ENCODE data around the gene RASAL2. TPM values are rescaled to one million over a fixed set of nuclear protein-coding genes. Genes with fewer than 3 reads are reported as not detected.
"Not testable (repeated sequence)": the region's sequence is repeated elsewhere in the genome, so short reads cannot be mapped to it uniquely, and the experiment has no call there.

The RASAL2 gene
- total and polyA plus RNA-seq, 4 donors, result 21.6 to 32.6 (median 28.7) TPM

DNA sequence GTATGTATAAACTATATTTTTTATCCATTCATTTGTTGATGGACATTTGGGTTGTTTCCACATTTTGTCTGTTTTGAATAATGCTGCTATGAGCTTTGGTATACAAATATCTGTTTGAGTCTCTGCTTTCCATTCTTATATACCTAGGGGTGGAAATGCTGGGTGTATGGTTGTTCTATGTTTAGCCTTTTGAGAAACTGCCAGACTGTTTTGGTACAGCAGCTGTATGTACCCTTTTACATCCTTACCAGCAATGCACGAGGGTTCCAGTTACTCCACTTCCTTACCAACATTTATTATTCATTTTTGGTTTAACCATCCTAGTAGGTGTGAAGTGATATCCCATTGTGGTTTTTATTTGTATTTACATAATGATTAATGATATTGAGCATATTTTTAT lies 13.9 kb downstream of the RASAL2 start:
- H3K4me1 ChIP-seq (ENCODE audit: control insufficient read depth, insufficient read depth, low read length), result no peaks in the 10 kb centered on the region

DNA sequence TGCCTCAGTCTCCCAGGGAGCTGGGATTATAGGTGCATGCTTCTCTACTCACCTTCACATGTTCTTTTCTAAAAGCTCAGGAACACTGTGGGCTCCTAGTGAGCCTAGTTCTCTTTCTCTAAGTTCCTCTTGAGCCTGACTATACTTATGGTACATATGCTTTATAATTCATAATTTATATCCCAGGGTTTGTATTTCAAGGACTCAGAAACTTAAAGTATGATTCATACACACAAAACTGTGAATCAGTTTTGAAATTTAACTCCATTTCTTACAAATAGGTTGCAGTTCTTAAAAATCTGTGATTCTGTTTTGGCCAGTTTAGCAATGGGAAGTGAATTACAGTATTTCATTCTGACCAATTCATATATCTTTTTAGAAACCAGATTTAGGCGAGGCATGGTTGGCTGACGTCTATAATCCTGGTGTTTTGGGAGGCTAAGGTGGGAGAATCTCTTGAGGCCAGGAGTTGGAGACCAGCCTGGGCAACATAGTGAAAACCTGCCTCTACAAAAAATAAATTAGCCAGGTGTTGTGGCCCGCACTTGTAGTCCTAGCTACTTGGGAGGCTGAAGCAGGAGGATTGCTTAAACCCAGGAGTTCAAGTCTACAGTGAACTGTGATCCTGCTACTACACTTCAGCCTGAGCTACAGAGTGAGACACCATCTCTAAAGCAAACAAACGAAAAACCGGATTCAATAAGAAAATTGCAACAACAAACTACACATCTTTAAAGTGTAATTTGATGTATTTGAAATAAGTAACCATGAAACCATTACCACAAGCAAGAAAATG lies 15.6 kb downstream of the RASAL2 start:
- 83% methylated on average over 1 of the region's 5 CpGs for WGBS (ENCODE audit: insufficient coverage)
- Histone ChIP-seq H3K4me3 (ENCODE audit: low read depth, low read length) (no peak overlapping the region), H3K27me3 (ENCODE audit: control insufficient read depth, insufficient read depth, low read length) (no peaks in the 10 kb centered on the region), H3K27ac (ENCODE audit: low read depth, low read length) (no peak overlapping the region), H3K9me3 (ENCODE audit: control insufficient read depth, insufficient read depth, low read length) (no peaks in the 10 kb centered on the region), H3K4me1 (ENCODE audit: control insufficient read depth, insufficient read depth, low read length) (no peaks in the 10 kb centered on the region), H3K36me3 (ENCODE audit: control insufficient read depth, insufficient read depth, low read length) (no peaks in the 10 kb centered on the region)
- no peak for DNase-seq (ENCODE audit: low read depth in 4 of 6, low spot score in 6 of 6)

More for the DNA sequence above, 13.9 kb downstream of the RASAL2 start:
- Histone ChIP-seq H3K27ac (ENCODE audit: low read depth, low read length) (no peak overlapping the region), H3K36me3 (ENCODE audit: control insufficient read depth, insufficient read depth, low read length) (no peaks in the 10 kb centered on the region), H3K9me3 (ENCODE audit: control insufficient read depth, insufficient read depth, low read length) (no peaks in the 10 kb centered on the region), H3K27me3 (ENCODE audit: control insufficient read depth, insufficient read depth, low read length) (no peaks in the 10 kb centered on the region), H3K4me3 (ENCODE audit: low read depth, low read length) (no peak overlapping the region)
- no CpG with 5 or more reads among the region's 1 CpG for whole genome bisulfite sequencing (ENCODE audit: insufficient coverage)
- no peak for DNase-seq (ENCODE audit: low read depth in 4 of 6, low spot score in 6 of 6)

- DNase-seq (ENCODE audit: low read depth in 4 of 6, low spot score in 6 of 6), result no peak
- Histone ChIP-seq H3K9me3 (ENCODE audit: control insufficient read depth, insufficient read depth, low read length) (no peaks in the 10 kb centered on the region), H3K4me1 (ENCODE audit: control insufficient read depth, insufficient read depth, low read length) (no peaks in the 10 kb centered on the region), H3K4me3 (ENCODE audit: low read depth, low read length) (no peak overlapping the region), H3K36me3 (ENCODE audit: control insufficient read depth, insufficient read depth, low read length) (no peaks in the 10 kb centered on the region), H3K27me3 (ENCODE audit: control insufficient read depth, insufficient read depth, low read length) (no peaks in the 10 kb centered on the region), H3K27ac (ENCODE audit: low read depth, low read length) (no peak overlapping the region)
Measured at GRCh38 chr1:178115260-178115659, 21.4 kb downstream of the RASAL2 start.

DNA sequence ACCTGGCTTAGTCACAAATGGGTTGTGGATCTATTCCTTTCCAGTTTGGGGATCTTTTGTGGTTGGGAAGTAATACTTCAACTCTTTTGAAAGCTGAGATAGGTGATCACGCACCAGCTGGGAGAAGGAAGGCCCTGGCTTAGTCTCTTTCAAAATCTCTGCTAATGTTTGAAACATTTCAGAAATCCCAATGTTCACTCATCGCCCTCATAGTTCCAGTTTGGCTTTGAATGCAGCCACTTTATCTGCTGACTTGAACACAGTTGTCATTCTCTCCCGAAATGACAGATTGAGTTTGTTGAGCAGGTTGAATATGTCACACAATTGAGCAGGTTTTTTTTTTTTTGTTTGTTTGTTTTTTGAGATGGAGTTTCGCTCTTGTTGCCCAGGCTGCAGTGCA lies 24.6 kb downstream of the RASAL2 start:
- no peaks in the 10 kb centered on the region for H3K9me3 ChIP-seq (ENCODE audit: control insufficient read depth, insufficient read depth, low read length)
- 83% methylated on average over 1 of the region's 4 CpGs for WGBS (ENCODE audit: insufficient coverage)

DNA sequence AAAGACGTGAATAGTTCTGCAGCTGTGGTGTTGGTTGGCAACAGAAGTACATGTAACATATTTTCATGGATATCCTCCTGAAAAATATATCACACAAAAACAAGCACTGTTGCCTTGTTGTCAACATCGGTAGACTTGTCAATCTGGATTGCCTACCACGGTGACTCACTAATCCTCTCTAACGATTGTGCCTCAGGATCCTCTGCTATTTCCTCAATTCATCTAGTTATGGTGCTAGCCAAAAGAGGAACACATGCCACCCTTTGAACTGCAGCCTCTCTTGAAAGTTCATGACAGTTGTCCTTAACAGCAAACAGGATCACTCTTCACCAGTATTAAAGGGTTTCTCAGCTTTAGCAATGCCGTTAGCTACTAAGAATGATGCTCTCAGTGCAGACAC lies 25.7 kb downstream of the RASAL2 start:
- H3K36me3 ChIP-seq (ENCODE audit: control insufficient read depth, insufficient read depth, low read length), result no peaks in the 10 kb centered on the region
- no peaks in the 10 kb centered on the region for H3K9me3 ChIP-seq (ENCODE audit: control insufficient read depth, insufficient read depth, low read length)
- no peaks in the 10 kb centered on the region for H3K27me3 ChIP-seq (ENCODE audit: control insufficient read depth, insufficient read depth, low read length)
- H3K4me1 ChIP-seq (ENCODE audit: control insufficient read depth, insufficient read depth, low read length), result peaks cover 5% of the 10 kb centered on the region
- H3K4me3 ChIP-seq (ENCODE audit: low read depth, low read length), result no peak overlapping the region
- H3K27ac ChIP-seq (ENCODE audit: low read depth, low read length), result no peak overlapping the region
- WGBS (ENCODE audit: insufficient coverage), result 87% methylated on average over 3 of the region's 5 CpGs
- DNase-seq (ENCODE audit: low read depth in 4 of 6, low spot score in 6 of 6), result no peak

More for the DNA sequence above, 24.6 kb downstream of the RASAL2 start:
- peaks cover 5% of the 10 kb centered on the region for H3K4me1 ChIP-seq (ENCODE audit: control insufficient read depth, insufficient read depth, low read length)
- no peaks in the 10 kb centered on the region for H3K27me3 ChIP-seq (ENCODE audit: control insufficient read depth, insufficient read depth, low read length)
- no peak overlapping the region for H3K4me3 ChIP-seq (ENCODE audit: low read depth, low read length)
- no peak for DNase-seq (ENCODE audit: low read depth in 4 of 6, low spot score in 6 of 6)
- H3K36me3 ChIP-seq (ENCODE audit: control insufficient read depth, insufficient read depth, low read length), result no peaks in the 10 kb centered on the region
- H3K27ac ChIP-seq (ENCODE audit: low read depth, low read length), result no peak overlapping the region

GRCh38 chr1:178120088-178120487 lies 26.2 kb downstream of the RASAL2 start:
- WGBS (ENCODE audit: insufficient coverage), result 97% methylated on average over 4 of the region's 4 CpGs
- H3K27me3 ChIP-seq (ENCODE audit: control insufficient read depth, insufficient read depth, low read length), result no peaks in the 10 kb centered on the region
- H3K4me3 ChIP-seq (ENCODE audit: low read depth, low read length), result no peak overlapping the region
- no peaks in the 10 kb centered on the region for H3K36me3 ChIP-seq (ENCODE audit: control insufficient read depth, insufficient read depth, low read length)
- peaks cover 5% of the 10 kb centered on the region for H3K4me1 ChIP-seq (ENCODE audit: control insufficient read depth, insufficient read depth, low read length)
- no peak for DNase-seq (ENCODE audit: low read depth in 4 of 6, low spot score in 6 of 6)
- no peak overlapping the region for H3K27ac ChIP-seq (ENCODE audit: low read depth, low read length)
- H3K9me3 ChIP-seq (ENCODE audit: control insufficient read depth, insufficient read depth, low read length), result no peaks in the 10 kb centered on the region

DNA sequence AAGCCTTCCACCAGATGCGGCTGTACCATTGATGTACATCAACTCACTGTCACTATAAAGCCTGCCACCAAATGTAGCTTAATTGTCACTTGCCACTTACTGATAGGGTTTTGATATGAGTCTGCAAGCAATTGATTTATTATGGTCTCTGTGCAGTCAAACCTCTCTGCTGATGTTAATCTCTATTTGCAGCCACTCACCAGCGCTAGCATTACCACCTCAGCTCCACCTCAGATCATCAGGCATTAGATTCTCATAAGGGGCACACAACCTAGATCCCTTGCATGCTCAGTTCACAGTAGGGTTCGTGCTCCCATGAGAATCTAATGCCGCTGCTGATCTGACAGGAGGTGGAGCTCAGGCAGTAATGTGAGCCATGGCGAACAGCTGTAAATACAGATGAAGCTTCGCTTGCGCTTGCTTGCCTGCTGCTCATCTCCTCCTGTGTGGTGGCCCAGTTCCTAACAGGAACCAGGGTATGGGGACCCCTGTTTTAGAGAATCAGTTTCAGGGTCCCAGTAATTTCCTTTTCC lies 26.7 kb downstream of the RASAL2 start:
- not testable (repeated sequence) for H3K27ac ChIP-seq (ENCODE audit: low read depth, low read length); DNase-seq (ENCODE audit: low read depth in 4 of 6, low spot score in 6 of 6); H3K36me3 ChIP-seq (ENCODE audit: control insufficient read depth, insufficient read depth, low read length); H3K4me3 ChIP-seq (ENCODE audit: low read depth, low read length); H3K27me3 ChIP-seq (ENCODE audit: control insufficient read depth, insufficient read depth, low read length); H3K4me1 ChIP-seq (ENCODE audit: control insufficient read depth, insufficient read depth, low read length); H3K9me3 ChIP-seq (ENCODE audit: control insufficient read depth, insufficient read depth, low read length)
- WGBS (ENCODE audit: insufficient coverage), result 88% methylated on average over 6 of the region's 7 CpGs

DNA sequence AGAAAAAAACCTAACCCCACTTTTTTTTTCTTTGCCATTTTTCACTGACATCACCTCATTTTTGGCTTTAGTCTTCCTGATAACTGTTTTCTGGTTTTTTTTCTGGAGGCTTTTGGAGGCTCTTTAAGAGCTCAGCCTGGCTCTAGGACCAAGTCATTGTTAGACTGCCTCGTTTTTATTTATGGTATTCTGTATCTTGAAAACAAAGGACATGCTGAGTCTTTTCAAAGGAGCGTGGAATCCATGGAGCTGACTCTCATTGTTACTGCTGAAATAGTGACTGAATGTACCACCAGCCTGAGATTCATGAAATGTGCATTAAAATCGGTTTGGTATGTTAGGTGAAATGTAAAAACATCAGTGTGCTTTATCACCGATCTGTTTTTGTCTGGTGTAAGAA lies 28.0 kb downstream of the RASAL2 start:
- H3K4me1 ChIP-seq (ENCODE audit: control insufficient read depth, insufficient read depth, low read length), result peaks cover 5% of the 10 kb centered on the region
- H3K9me3 ChIP-seq (ENCODE audit: control insufficient read depth, insufficient read depth, low read length), result no peaks in the 10 kb centered on the region
- no peak overlapping the region for H3K27ac ChIP-seq (ENCODE audit: low read depth, low read length)
- whole genome bisulfite sequencing (ENCODE audit: insufficient coverage), result 9% methylated on average over 4 of the region's 4 CpGs
- no peak overlapping the region for H3K4me3 ChIP-seq (ENCODE audit: low read depth, low read length)
- DNase-seq (ENCODE audit: low read depth in 4 of 6, low spot score in 6 of 6), result peak in 1 of 6 donors; percentile 57
- no peaks in the 10 kb centered on the region for H3K36me3 ChIP-seq (ENCODE audit: control insufficient read depth, insufficient read depth, low read length)
- H3K27me3 ChIP-seq (ENCODE audit: control insufficient read depth, insufficient read depth, low read length), result no peaks in the 10 kb centered on the region

DNA sequence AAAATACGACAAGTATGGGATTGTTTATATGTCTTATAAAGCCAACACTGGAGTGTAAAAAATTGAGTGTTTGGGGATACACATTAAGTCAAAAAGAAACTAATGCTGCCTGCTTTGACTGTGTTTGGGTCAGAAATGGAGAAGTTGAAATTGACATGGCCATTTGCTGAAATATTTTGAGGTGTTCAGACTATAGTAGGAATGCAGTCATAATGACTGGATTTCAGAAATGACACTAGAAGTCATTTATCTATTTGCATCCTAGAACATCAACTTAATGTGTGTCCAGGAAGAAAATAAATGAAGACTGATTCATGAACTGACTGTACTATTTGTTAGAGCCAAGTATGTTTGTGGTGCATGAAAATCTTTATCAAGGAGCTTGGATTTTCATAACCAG lies 28.4 kb downstream of the RASAL2 start:
- DNase-seq (ENCODE audit: low read depth in 4 of 6, low spot score in 6 of 6), result no peak
- WGBS (ENCODE audit: insufficient coverage), result 23% methylated on average over 1 of the region's 1 CpG
- Histone ChIP-seq H3K9me3 (ENCODE audit: control insufficient read depth, insufficient read depth, low read length) (no peaks in the 10 kb centered on the region), H3K27ac (ENCODE audit: low read depth, low read length) (no peak overlapping the region), H3K27me3 (ENCODE audit: control insufficient read depth, insufficient read depth, low read length) (no peaks in the 10 kb centered on the region), H3K4me3 (ENCODE audit: low read depth, low read length) (no peak overlapping the region), H3K4me1 (ENCODE audit: control insufficient read depth, insufficient read depth, low read length) (peaks cover 5% of the 10 kb centered on the region), H3K36me3 (ENCODE audit: control insufficient read depth, insufficient read depth, low read length) (no peaks in the 10 kb centered on the region)

DNA sequence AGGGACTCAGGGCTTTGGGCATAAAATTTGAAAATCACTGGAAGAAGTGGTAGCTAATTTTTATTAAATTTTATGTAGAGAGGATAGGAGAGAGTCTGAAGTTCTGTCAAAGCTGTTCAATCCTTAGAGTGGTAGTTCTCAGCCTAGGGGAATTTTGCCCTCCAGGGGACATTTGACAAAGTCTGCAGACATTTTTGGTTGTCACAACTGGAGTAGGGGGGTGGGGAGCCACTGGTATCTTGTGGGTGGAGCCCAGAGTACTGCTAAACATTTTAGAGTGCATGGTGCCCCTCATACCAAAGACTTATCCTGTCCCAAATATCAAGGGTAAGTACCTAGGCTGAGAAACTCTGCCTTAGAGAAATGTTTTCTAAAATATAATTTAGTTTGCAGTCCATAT lies 30.2 kb downstream of the RASAL2 start:
- Histone ChIP-seq H3K4me3 (ENCODE audit: low read depth, low read length) (no peak overlapping the region), H3K9me3 (ENCODE audit: control insufficient read depth, insufficient read depth, low read length) (no peaks in the 10 kb centered on the region), H3K36me3 (ENCODE audit: control insufficient read depth, insufficient read depth, low read length) (no peaks in the 10 kb centered on the region), H3K27ac (ENCODE audit: low read depth, low read length) (no peak overlapping the region), H3K4me1 (ENCODE audit: control insufficient read depth, insufficient read depth, low read length) (peaks cover 5% of the 10 kb centered on the region), H3K27me3 (ENCODE audit: control insufficient read depth, insufficient read depth, low read length) (no peaks in the 10 kb centered on the region)
- DNase-seq (ENCODE audit: low read depth in 4 of 6, low spot score in 6 of 6), result no peak

Measured in spinal cord (tissue), 10 donors.